ENCODE measurements around the gene CDH24. TPM values are rescaled to one million over a fixed set of nuclear protein-coding genes. Genes with fewer than 3 reads are reported as not detected.

Gene CDH24
- total RNA-seq, 2 donors from 2014 or later: 4.9 to 9.9 TPM

DNA sequence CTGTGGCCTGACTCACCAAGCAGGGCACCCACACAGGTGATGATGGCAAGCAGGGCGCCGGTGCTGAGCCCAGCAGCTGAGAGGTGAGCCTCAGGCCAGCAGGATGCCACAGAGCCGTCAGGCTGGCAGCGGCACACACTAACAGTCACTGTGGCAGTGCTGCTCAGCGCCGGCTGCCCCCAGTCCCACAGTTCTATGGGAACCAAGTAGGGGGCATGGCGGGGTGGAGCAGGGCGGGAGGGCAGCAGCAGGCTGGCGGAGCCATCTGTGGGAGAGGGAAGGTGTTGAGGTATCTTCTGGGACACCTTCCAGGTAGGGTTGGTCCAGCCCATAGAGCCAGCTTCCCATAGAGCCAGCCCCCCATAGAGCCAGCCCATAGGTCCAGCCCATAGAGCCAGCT is 8.3 kb downstream of the CDH24 start:
- TF ChIP-seq POLR2A (IDR thresholded peaks at IDR 0.05): no peak
- TF ChIP-seq, protein P1, sequence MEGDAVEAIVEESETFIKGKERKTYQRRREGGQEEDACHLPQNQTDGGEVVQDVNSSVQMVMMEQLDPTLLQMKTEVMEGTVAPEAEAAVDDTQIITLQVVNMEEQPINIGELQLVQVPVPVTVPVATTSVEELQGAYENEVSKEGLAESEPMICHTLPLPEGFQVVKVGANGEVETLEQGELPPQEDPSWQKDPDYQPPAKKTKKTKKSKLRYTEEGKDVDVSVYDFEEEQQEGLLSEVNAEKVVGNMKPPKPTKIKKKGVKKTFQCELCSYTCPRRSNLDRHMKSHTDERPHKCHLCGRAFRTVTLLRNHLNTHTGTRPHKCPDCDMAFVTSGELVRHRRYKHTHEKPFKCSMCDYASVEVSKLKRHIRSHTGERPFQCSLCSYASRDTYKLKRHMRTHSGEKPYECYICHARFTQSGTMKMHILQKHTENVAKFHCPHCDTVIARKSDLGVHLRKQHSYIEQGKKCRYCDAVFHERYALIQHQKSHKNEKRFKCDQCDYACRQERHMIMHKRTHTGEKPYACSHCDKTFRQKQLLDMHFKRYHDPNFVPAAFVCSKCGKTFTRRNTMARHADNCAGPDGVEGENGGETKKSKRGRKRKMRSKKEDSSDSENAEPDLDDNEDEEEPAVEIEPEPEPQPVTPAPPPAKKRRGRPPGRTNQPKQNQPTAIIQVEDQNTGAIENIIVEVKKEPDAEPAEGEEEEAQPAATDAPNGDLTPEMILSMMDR (IDR thresholded peaks at IDR 0.05): no peak
- ATAC-seq: no peak
- 91 to 100% methylated on average over 5 to 9 of the region's 9 CpGs for WGBS, 2 donors
- no peaks in the 10 kb centered on the region for H3K9me3 ChIP-seq
- no peaks in the 10 kb centered on the region for H3K36me3 ChIP-seq (replicated peaks in 1 of 2; ENCODE audit: insufficient read depth in 1 of 2, low read depth in 2 of 2)
- H3K27me3 ChIP-seq: no peaks in the 10 kb centered on the region
- H3K4me1 ChIP-seq: peaks cover 11% of the 10 kb centered on the region
- DNase-seq: no peak
- intact Hi-C loops (cut with DNase I): no loop called here
- H3K4me3 ChIP-seq: no peak overlapping the region
- no peak overlapping the region for H3K27ac ChIP-seq

DNA sequence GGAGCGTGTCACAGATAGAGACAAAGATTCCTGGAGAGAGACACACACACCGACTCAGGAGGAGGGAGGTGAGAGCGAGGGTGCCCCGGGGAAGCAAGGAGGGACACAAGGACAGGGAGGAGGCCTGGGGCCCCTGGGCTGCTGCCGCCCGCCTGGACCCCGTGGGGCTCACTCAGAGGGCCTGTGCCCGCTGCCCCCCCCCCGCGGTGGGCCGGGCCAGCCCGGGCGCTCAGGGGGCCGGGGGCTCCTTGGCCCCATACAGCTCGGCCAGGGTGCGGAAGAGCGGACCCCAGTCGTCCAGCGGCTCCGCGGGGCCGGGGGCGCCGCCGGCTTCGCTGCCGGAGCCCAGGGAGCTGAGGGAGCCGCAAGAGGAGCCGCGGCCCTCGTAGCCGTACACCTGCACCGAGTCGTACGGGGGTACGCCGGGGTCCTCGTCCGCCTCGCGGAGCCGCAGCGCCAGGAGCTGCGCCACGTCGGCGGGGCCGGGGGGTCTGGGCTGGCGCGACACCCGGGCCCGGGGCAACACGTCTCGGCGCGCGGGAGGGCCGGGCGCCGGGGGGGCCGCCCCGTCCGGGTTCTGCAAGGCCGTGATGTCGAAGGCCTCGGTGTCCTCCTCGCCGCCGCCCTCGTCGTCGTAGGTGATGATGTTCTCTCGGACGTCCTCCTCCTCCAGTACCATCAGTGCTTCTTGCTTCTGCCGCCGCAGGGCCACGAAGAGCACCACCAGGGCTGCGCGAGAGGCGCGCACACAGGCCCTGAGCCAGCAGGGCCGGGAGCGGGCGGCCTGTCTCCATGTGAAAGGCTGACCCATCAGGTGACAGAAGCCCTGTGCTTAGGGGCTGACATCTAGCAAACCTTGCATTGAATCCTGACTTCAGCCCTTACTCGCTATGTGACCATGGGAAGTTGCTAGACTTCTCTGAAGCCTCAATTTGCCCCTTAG is 9.3 kb downstream of the CDH24 start:
- Histone ChIP-seq H3K4me3 (no peak overlapping the region), H3K36me3 (replicated peaks in 1 of 2; ENCODE audit: insufficient read depth in 1 of 2, low read depth in 2 of 2) (no peaks in the 10 kb centered on the region), H3K27me3 (no peaks in the 10 kb centered on the region), H3K9me3 (no peaks in the 10 kb centered on the region), H3K4me1 (peaks cover 11% of the 10 kb centered on the region), H3K27ac (no peak overlapping the region)
- TF ChIP-seq, protein P1 (IDR thresholded peaks at IDR 0.05): no peak
- TF ChIP-seq POLR2A (IDR thresholded peaks at IDR 0.05): no peak
- WGBS, 2 donors: 73 to 89% methylated on average over 19 to 73 of the region's 85 CpGs
- no peak for DNase-seq
- intact Hi-C loops (cut with DNase I): no loop called here
- ATAC-seq: no peak

DNA sequence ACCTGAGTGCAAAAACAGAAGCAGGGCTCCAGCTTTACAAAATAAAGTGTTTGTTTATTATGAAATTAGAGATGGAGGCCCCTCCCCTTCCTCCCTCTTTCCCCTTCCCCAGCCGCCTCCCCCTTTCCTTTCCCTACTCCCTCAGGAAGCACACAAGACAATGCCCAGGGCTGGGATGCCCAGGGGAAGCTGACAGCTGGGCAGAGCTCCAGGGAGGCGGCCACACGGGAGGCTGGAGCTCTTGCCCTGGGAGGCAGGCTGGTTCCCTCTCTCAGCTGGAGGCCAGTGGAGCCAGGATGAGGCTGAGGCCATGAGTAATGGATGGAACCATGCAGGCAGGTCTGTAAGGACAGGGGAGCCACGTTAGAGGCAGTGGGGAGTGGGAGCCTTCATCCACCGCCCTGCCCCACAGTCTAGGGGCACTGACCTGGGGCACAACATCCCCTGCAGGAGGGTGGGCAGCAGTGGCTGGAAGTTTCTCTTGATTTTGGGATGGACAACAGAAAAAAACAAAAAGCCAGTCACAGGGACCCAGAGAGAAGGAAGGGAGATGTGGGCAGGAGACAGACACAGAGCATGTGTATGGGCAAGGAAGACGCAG is 10.2 kb downstream of the CDH24 start:
- intact Hi-C loops (cut with DNase I): no loop called here
- Histone ChIP-seq H3K9me3 (no peaks in the 10 kb centered on the region), H3K4me3 (no peak overlapping the region), H3K36me3 (replicated peaks in 1 of 2; ENCODE audit: insufficient read depth in 1 of 2, low read depth in 2 of 2) (no peaks in the 10 kb centered on the region), H3K4me1 (peaks cover 11% of the 10 kb centered on the region), H3K27ac (no peak overlapping the region), H3K27me3 (no peaks in the 10 kb centered on the region)
- TF ChIP-seq, protein P1 (IDR thresholded peaks at IDR 0.05): no peak
- no peak for TF ChIP-seq POLR2A (IDR thresholded peaks at IDR 0.05)
- 61 to 62% methylated on average over 6 of the region's 6 CpGs for WGBS, 2 donors
- DNase-seq (no peak), ATAC-seq (peak; percentile 17)

DNA sequence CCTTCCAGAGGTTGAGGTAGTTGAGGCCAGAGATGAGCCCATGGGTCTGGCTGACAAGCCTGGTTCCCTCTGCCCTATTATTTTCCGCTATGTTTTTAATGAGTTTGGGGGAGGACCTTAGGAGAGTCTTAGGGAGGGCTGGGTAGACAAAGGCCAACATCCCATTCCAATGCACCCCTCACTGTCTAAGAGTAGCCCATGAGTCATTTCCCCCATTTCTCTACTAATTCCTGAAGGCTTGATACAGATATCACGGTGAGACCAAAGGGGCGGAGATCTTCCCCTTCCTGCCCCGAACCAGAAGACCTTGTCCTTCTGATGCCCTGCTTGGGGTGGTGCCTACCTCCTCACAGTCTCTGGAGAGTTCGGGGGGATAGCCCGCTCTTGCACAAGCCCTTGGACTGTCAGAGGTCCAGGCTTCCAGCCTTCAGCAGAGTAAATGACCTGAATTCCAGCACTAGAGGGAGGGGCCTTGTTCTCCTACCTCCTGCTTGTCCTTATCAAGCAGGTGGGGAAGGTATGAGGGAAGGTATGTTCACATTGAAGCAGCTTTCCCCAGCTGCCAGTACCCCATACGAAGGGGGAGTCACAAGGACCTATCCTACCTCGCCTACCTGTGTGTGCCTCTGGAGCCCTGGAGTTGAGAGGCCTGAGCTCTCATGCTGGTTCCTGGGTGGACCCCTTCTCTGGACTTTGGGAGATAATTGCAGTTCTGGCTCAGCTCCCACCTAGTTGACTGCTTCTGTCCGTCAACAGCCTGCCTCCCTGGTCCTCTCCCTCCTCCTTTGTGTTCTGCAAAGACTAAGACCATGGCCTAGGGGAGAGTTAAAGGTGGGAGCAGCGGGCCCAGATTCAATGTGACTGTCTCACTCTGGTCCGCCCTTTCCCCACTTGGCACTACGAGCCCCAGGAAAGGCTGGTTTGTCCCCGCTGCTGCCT is 11.6 kb downstream of the CDH24 start:
- H3K36me3 ChIP-seq (replicated peaks in 1 of 2; ENCODE audit: insufficient read depth in 1 of 2, low read depth in 2 of 2): no peaks in the 10 kb centered on the region
- WGBS, 2 donors: 65 to 68% methylated on average over 13 of the region's 13 CpGs
- peak overlapping the region in 3 of 4 donors; percentile 12 to 60 (median 54) for H3K27ac ChIP-seq
- TF ChIP-seq, protein P1 (IDR thresholded peaks at IDR 0.05): no peak
- peak in 2 of 4 donors; percentile 38 to 50 for DNase-seq
- no peaks in the 10 kb centered on the region for H3K9me3 ChIP-seq
- peaks cover 11% of the 10 kb centered on the region for H3K4me1 ChIP-seq
- intact Hi-C loops (cut with DNase I): no loop called here
- ATAC-seq: peak; percentile 68
- no peaks in the 10 kb centered on the region for H3K27me3 ChIP-seq
- no peak overlapping the region for H3K4me3 ChIP-seq

Measured in body of pancreas (tissue), 4 donors.